ENCODE data around the gene SGPL1. TPM values are rescaled to one million over a fixed set of nuclear protein-coding genes. Genes with fewer than 3 reads are reported as not detected.

Gene SGPL1
- total and polyA plus RNA-seq, 2 of the 8 experiments (the other 6 are each of a cell fraction or from before 2014, with no cell fraction given), result 20.5 to 51.6 TPM

GRCh38 chr10:70803775-70804420 is 11.8 kb upstream of the SGPL1 start (continued):
- TF ChIP-seq TCF12 (IDR thresholded peaks at IDR 0.05; ENCODE audit: low read depth, low read length) (no peak), POLR2A (IDR thresholded peaks at IDR 0.05; ENCODE audit: control extremely low read depth in 1 of 2, low read depth in 2 of 2, low read length in 2 of 2) (no peak), SP2 (IDR thresholded peaks at IDR 0.05; ENCODE audit: low read length) (no peak), SP1 (IDR thresholded peaks at IDR 0.05; ENCODE audit: low read depth, low read length) (no peak), CBX8 (IDR thresholded peaks at IDR 0.05; ENCODE audit: borderline replicate concordance, low read depth, low read length) (no peak), EGR1 (IDR thresholded peaks at IDR 0.05; ENCODE audit: borderline replicate concordance, low read depth, low read length) (no peak), CREB1 (IDR thresholded peaks at IDR 0.05) (no peak), CHD2 (IDR thresholded peaks at IDR 0.05; ENCODE audit: low read length) (no peak)
- TF ChIP-seq, protein P1, sequence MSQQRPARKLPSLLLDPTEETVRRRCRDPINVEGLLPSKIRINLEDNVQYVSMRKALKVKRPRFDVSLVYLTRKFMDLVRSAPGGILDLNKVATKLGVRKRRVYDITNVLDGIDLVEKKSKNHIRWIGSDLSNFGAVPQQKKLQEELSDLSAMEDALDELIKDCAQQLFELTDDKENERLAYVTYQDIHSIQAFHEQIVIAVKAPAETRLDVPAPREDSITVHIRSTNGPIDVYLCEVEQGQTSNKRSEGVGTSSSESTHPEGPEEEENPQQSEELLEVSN (IDR thresholded peaks at IDR 0.05), result no peak
